SK-N-SH treated with all-trans-retinoic acid at 6 μM for 48 hours (cell line): ENCODE data around the gene SCAMP1.
A peak's percentile ranks its signal among the peaks of the same experiment; 100 is the strongest.

Experiments
- ATAC-seq: fragments of 200-7000 bp; cut with Tn5 transposase; 3 replicates; pipeline ENCODE4 v1.9.1; 2020; ENCODE audit warnings: mild to moderate bottlenecking, moderate library complexity
- ARNTL ChIP-seq: fragments of 450-650 bp; formaldehyde crosslinking; IDR thresholded peaks from 2 replicates; pipeline ENCODE4 v1.5.0; 2020; ENCODE audit warnings: low read depth, mild to moderate bottlenecking, moderate library complexity, borderline replicate concordance
- BACH2 ChIP-seq: fragments of 250-450 bp; sonication (Bioruptor Pico); IDR thresholded peaks from 2 replicates; pipeline ENCODE4 v1.9.0; 2021; ENCODE audit warnings: mild to moderate bottlenecking, borderline replicate concordance
- CSDC2 ChIP-seq: fragments of 250-450 bp; sonication (Bioruptor Pico); IDR thresholded peaks from 2 replicates; pipeline ENCODE4 v1.5.0; 2020; ENCODE audit warnings: mild to moderate bottlenecking, moderate library complexity
- ESRRG ChIP-seq: fragments of 250-450 bp; sonication (Bioruptor Pico); IDR thresholded peaks from 2 replicates; pipeline ENCODE4 v1.6.1; 2021; ENCODE audit warnings: mild to moderate bottlenecking
- GLIS3 ChIP-seq: fragments of 250-450 bp; sonication (Bioruptor Pico); IDR thresholded peaks from 2 replicates; pipeline ENCODE4 v1.5.0; 2020; ENCODE audit warnings: mild to moderate bottlenecking, moderate library complexity
- ISL1 ChIP-seq: fragments of 250-450 bp; sonication (Bioruptor Pico); IDR thresholded peaks from 2 replicates; pipeline ENCODE4 v2.1.2; 2022; ENCODE audit warnings: mild to moderate bottlenecking, moderate library complexity
- OSR1 ChIP-seq: fragments of 250-450 bp; sonication (Bioruptor Pico); IDR thresholded peaks from 2 replicates; pipeline ENCODE4 v1.8.0; 2022; ENCODE audit warnings: moderate library complexity, mild to moderate bottlenecking, inconsistent platforms
- RARB ChIP-seq: fragments of 250-450 bp; sonication (Bioruptor Pico); IDR thresholded peaks from 2 replicates; pipeline ENCODE4 v1.8.0; 2021; ENCODE audit warnings: mild to moderate bottlenecking, moderate library complexity
- SNAI2 ChIP-seq: fragments of 250-450 bp; sonication (Bioruptor Pico); IDR thresholded peaks from 2 replicates; pipeline ENCODE4 v1.5.0; 2020; ENCODE audit warnings: mild to moderate bottlenecking, moderate library complexity
- TCF4 ChIP-seq: fragments of 250-450 bp; sonication (Bioruptor Pico); IDR thresholded peaks from 2 replicates; pipeline ENCODE4 v1.8.0; 2021; ENCODE audit warnings: mild to moderate bottlenecking, moderate library complexity, borderline replicate concordance
- TOX ChIP-seq: fragments of 250-450 bp; sonication (Bioruptor Pico); IDR thresholded peaks from 2 replicates; pipeline ENCODE4 v1.8.0; 2021; ENCODE audit warnings: mild to moderate bottlenecking, moderate library complexity, borderline replicate concordance
- ZC3H10 ChIP-seq: fragments of 250-450 bp; sonication (Bioruptor Pico); IDR thresholded peaks from 2 replicates; pipeline ENCODE4 v1.5.1; 2021; ENCODE audit warnings: mild to moderate bottlenecking, moderate library complexity
- ZFP3 ChIP-seq: fragments of 250-450 bp; sonication (Bioruptor Pico); IDR thresholded peaks from 2 replicates; pipeline ENCODE4 v1.5.0; 2020; ENCODE audit warnings: mild to moderate bottlenecking, moderate library complexity
- ZFP30 ChIP-seq: fragments of 450-650 bp; formaldehyde crosslinking; IDR thresholded peaks from 2 replicates; pipeline ENCODE4 v1.5.0; 2022; ENCODE audit warnings: mild to moderate bottlenecking, moderate library complexity
- ZNF565 ChIP-seq: fragments of 450-650 bp; formaldehyde crosslinking; conservative IDR thresholded peaks from 2 replicates; pipeline ENCODE4 v1.5.0; 2020; ENCODE audit warnings: low read depth, mild to moderate bottlenecking, moderate library complexity
- ZNF70 ChIP-seq: fragments of 450-650 bp; formaldehyde crosslinking; IDR thresholded peaks from 2 replicates; pipeline ENCODE4 v1.5.0; 2020; ENCODE audit warnings: mild to moderate bottlenecking, moderate library complexity
- ZNF8 ChIP-seq: fragments of 450-650 bp; formaldehyde crosslinking; IDR thresholded peaks from 2 replicates; pipeline ENCODE4 v1.5.0; 2020; ENCODE audit warnings: mild to moderate bottlenecking, moderate library complexity
- TF ChIP-seq, protein P1 (sequence below): fragments of 250-450 bp; sonication (Bioruptor Pico); IDR thresholded peaks from 2 replicates; pipeline ENCODE4 v1.8.0; 2020; ENCODE audit warnings: mild to moderate bottlenecking, moderate library complexity, borderline replicate concordance
- TF ChIP-seq, protein P2 (sequence below): fragments of 250-450 bp; sonication (Bioruptor Pico); IDR thresholded peaks from 2 replicates; pipeline ENCODE4 v1.5.0; 2020; ENCODE audit warnings: mild to moderate bottlenecking, moderate library complexity
- TF ChIP-seq, protein P3 (sequence below): fragments of 250-450 bp; sonication (Bioruptor Pico); IDR thresholded peaks from 2 replicates; pipeline ENCODE4 v1.5.1; 2020; ENCODE audit warnings: low read depth, mild to moderate bottlenecking, moderate library complexity
- TF ChIP-seq, protein P4 (sequence below): fragments of 250-450 bp; sonication (Bioruptor Pico); IDR thresholded peaks from 2 replicates; pipeline ENCODE4 v1.8.0; 2021; ENCODE audit warnings: low read depth, mild to moderate bottlenecking, moderate library complexity, borderline replicate concordance

SCAMP1 gene

DNA sequence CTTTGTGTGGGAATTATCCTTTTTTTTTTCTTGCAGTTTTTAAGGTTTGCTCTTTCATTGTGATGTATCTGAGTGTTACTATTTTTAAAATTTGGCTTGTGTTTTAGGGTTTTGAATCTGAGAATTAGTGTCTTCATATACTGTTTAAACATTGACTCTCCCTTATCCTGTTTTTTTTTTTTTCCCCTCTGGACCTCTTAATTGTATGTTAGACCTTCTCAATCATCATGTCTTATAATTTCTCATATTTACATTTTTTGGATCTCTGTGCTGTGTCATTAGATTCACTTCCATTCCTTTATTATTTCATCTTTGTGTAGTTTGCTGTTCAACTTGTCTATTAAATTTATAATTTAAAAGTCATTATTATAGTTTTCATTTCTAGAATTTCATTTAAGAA lies 47.0 kb downstream of the SCAMP1 start:
- no peak for TF ChIP-seq BACH2 (CRISPR knock-in tag)
- TF ChIP-seq ZFP3 (CRISPR knock-in tag), result no peak
- TF ChIP-seq, protein P1, sequence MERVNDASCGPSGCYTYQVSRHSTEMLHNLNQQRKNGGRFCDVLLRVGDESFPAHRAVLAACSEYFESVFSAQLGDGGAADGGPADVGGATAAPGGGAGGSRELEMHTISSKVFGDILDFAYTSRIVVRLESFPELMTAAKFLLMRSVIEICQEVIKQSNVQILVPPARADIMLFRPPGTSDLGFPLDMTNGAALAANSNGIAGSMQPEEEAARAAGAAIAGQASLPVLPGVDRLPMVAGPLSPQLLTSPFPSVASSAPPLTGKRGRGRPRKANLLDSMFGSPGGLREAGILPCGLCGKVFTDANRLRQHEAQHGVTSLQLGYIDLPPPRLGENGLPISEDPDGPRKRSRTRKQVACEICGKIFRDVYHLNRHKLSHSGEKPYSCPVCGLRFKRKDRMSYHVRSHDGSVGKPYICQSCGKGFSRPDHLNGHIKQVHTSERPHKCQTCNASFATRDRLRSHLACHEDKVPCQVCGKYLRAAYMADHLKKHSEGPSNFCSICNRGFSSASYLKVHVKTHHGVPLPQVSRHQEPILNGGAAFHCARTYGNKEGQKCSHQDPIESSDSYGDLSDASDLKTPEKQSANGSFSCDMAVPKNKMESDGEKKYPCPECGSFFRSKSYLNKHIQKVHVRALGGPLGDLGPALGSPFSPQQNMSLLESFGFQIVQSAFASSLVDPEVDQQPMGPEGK (CRISPR knock-in tag), result no peak
- TF ChIP-seq GLIS3 (CRISPR knock-in tag), result no peak
- TF ChIP-seq OSR1 (CRISPR knock-in tag), result no peak
- TF ChIP-seq, protein P2, sequence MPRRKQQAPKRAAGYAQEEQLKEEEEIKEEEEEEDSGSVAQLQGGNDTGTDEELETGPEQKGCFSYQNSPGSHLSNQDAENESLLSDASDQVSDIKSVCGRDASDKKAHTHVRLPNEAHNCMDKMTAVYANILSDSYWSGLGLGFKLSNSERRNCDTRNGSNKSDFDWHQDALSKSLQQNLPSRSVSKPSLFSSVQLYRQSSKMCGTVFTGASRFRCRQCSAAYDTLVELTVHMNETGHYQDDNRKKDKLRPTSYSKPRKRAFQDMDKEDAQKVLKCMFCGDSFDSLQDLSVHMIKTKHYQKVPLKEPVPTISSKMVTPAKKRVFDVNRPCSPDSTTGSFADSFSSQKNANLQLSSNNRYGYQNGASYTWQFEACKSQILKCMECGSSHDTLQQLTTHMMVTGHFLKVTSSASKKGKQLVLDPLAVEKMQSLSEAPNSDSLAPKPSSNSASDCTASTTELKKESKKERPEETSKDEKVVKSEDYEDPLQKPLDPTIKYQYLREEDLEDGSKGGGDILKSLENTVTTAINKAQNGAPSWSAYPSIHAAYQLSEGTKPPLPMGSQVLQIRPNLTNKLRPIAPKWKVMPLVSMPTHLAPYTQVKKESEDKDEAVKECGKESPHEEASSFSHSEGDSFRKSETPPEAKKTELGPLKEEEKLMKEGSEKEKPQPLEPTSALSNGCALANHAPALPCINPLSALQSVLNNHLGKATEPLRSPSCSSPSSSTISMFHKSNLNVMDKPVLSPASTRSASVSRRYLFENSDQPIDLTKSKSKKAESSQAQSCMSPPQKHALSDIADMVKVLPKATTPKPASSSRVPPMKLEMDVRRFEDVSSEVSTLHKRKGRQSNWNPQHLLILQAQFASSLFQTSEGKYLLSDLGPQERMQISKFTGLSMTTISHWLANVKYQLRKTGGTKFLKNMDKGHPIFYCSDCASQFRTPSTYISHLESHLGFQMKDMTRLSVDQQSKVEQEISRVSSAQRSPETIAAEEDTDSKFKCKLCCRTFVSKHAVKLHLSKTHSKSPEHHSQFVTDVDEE (CRISPR knock-in tag), result no peak
- no peak for TF ChIP-seq ISL1
- ATAC-seq, result no peak

- ATAC-seq, result no peak
Observed at GRCh38 chr5:78411586-78411985, 51.2 kb downstream of the SCAMP1 start.

GRCh38 chr5:78416677-78417425 lies 56.4 kb downstream of the SCAMP1 start:
- TF ChIP-seq, protein P3, sequence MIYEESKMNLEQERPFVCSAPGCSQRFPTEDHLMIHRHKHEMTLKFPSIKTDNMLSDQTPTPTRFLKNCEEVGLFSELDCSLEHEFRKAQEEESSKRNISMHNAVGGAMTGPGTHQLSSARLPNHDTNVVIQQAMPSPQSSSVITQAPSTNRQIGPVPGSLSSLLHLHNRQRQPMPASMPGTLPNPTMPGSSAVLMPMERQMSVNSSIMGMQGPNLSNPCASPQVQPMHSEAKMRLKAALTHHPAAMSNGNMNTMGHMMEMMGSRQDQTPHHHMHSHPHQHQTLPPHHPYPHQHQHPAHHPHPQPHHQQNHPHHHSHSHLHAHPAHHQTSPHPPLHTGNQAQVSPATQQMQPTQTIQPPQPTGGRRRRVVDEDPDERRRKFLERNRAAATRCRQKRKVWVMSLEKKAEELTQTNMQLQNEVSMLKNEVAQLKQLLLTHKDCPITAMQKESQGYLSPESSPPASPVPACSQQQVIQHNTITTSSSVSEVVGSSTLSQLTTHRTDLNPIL, result peak; percentile 22; the same call in 1 of the 2 replicates
- TF ChIP-seq ISL1 (peak; percentile 88), GLIS3 (CRISPR knock-in tag) (no peak)
- peak; percentile 28; the same call in 1 of the 3 replicates for ATAC-seq

More at GRCh38 chr5:78411586-78411985, 51.2 kb downstream of the SCAMP1 start:
- TF ChIP-seq GLIS3 (CRISPR knock-in tag) (no peak), RARB (CRISPR knock-in tag) (no peak), TCF4 (CRISPR knock-in tag) (no peak), SNAI2 (CRISPR knock-in tag) (no peak), BACH2 (CRISPR knock-in tag) (no peak), ESRRG (CRISPR knock-in tag) (no peak), ZNF565 (CRISPR knock-in tag) (no peak), ZNF70 (CRISPR knock-in tag) (no peak)

DNA sequence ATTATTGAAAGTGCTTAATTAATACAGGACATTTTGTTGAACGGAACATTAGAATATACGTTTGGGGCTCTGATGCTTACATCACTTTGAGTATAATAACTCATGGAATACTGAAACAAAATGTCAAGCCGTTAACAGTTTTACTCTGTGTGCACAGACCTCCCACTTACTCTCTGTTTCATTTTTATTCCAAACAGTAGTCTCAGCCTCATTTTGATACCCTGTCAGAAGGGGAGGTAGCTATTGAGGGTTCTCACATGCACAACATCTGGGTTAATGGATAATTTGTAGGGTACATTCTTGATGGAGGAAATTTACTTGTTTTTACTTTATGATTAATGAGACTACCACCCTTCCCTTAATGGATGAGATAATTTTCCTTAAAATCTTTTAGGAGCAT lies 59.0 kb downstream of the SCAMP1 start:
- no peak for TF ChIP-seq SNAI2 (CRISPR knock-in tag)
- TF ChIP-seq TOX (CRISPR knock-in tag), result no peak
- TF ChIP-seq, all 23 proteins: peak for 0
- ATAC-seq, result no peak

GRCh38 chr5:78420548-78420947 lies 60.1 kb downstream of the SCAMP1 start:
- ATAC-seq, result no peak
- TF ChIP-seq OSR1 (CRISPR knock-in tag) (no peak), ZFP30 (CRISPR knock-in tag) (no peak), CSDC2 (CRISPR knock-in tag) (no peak), TOX (CRISPR knock-in tag) (no peak), SNAI2 (CRISPR knock-in tag) (no peak), ESRRG (CRISPR knock-in tag) (no peak), ZC3H10 (CRISPR knock-in tag) (no peak), ARNTL (CRISPR knock-in tag) (no peak), TCF4 (CRISPR knock-in tag) (no peak), ZNF8 (CRISPR knock-in tag) (no peak), ZNF565 (CRISPR knock-in tag) (no peak), ISL1 (no peak)
- TF ChIP-seq, protein P2 (CRISPR knock-in tag), result no peak
- TF ChIP-seq, protein P1 (CRISPR knock-in tag), result no peak
- TF ChIP-seq, protein P4, sequence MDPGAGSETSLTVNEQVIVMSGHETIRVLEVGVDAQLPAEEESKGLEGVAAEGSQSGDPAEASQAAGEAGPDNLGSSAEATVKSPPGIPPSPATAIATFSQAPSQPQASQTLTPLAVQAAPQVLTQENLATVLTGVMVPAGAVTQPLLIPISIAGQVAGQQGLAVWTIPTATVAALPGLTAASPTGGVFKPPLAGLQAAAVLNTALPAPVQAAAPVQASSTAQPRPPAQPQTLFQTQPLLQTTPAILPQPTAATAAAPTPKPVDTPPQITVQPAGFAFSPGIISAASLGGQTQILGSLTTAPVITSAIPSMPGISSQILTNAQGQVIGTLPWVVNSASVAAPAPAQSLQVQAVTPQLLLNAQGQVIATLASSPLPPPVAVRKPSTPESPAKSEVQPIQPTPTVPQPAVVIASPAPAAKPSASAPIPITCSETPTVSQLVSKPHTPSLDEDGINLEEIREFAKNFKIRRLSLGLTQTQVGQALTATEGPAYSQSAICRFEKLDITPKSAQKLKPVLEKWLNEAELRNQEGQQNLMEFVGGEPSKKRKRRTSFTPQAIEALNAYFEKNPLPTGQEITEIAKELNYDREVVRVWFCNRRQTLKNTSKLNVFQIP (CRISPR knock-in tag), result no peak
